GM23338 (cell line): ENCODE results near the gene SORBS2.

Experiments
- CREB1 ChIP-seq: fragments of 250-450 bp; sonication (Bioruptor Pico); IDR thresholded peaks from 2 replicates; pipeline ENCODE4 v1.5.0; 2020; ENCODE audit warnings: low read depth, mild to moderate bottlenecking, moderate library complexity
- EZH2 ChIP-seq: fragments of 200-600 bp; sonication (generic); IDR thresholded peaks from one replicate; pipeline ENCODE4 v1.8.0; 2017; ENCODE audit warnings: antibody characterized with exemption, mild to moderate bottlenecking, low read depth; ENCODE audit not compliant: unreplicated experiment
- POLR2AphosphoS5 ChIP-seq: IDR thresholded peaks from 2 replicates; pipeline ENCODE4 v1.6.1; 2016; ENCODE audit warnings: antibody characterized with exemption, low read depth
- STAT1 ChIP-seq: IDR thresholded peaks from one replicate; pipeline ENCODE4 v1.6.1; 2016; ENCODE audit warnings: antibody characterized with exemption; ENCODE audit not compliant: unreplicated experiment
- ZNF331 ChIP-seq: fragments of 250-450 bp; sonication (Bioruptor Pico); IDR thresholded peaks from 2 replicates; pipeline ENCODE4 v1.5.0; 2020; ENCODE audit warnings: low read depth, mild to moderate bottlenecking, moderate library complexity
- TF ChIP-seq, protein P1 (sequence below), 2 experiments: fragments of 200-600 bp in 1 of 2; sonication (generic) in 1 of 2; conservative IDR thresholded peaks; 2 replicates each; pipeline versions ENCODE4 v1.5.1 to v1.6.1; 2016 to 2017; ENCODE audit warnings: antibody characterized with exemption in 2 of 2, low read depth in 2 of 2, mild to moderate bottlenecking in 2 of 2, moderate library complexity in 1 of 2

DNA sequence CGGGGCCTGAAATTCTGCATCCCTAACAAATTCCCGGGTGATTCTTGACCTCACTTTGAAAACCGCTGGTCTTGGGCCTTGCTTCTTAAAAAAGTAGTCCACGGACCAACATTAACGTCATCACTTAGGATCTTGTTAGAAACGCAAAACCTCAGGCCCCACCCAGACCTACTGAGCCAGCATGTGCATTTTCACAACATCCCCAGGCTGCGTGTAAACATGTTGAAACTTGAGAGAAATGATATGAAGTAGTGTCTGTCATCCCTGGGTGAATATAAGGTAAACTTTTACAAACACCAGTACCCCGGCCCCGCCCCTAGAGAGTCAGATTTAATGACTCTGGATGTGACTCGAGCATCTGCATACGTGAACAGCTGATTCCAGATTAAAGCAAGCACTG is 33.7 kb downstream of the SORBS2 start:
- TF ChIP-seq, protein P1, sequence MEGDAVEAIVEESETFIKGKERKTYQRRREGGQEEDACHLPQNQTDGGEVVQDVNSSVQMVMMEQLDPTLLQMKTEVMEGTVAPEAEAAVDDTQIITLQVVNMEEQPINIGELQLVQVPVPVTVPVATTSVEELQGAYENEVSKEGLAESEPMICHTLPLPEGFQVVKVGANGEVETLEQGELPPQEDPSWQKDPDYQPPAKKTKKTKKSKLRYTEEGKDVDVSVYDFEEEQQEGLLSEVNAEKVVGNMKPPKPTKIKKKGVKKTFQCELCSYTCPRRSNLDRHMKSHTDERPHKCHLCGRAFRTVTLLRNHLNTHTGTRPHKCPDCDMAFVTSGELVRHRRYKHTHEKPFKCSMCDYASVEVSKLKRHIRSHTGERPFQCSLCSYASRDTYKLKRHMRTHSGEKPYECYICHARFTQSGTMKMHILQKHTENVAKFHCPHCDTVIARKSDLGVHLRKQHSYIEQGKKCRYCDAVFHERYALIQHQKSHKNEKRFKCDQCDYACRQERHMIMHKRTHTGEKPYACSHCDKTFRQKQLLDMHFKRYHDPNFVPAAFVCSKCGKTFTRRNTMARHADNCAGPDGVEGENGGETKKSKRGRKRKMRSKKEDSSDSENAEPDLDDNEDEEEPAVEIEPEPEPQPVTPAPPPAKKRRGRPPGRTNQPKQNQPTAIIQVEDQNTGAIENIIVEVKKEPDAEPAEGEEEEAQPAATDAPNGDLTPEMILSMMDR (conservative IDR thresholded peaks at IDR 0.05; ENCODE audit: low read depth in 2 of 2): no peak
- no peak for TF ChIP-seq CREB1
- no peak for TF ChIP-seq POLR2AphosphoS5
- TF ChIP-seq ZNF331 (CRISPR knock-in tag): no peak
- no peak for TF ChIP-seq EZH2
- TF ChIP-seq STAT1: no peak
